ENCODE data around the gene CMC2.

GRCh38 chr16:81041696-81042095 is 35.0 kb upstream of the CMC2 start:
- TF ChIP-seq CTCF (IDR thresholded peaks at IDR 0.05; ENCODE audit: insufficient read depth, low read length, poor library complexity, severe bottlenecking) (no peak), EZH2phosphoT487 (conservative IDR thresholded peaks at IDR 0.05; ENCODE audit: low read length) (no peak)

Measured in SU-DHL-6 (cell line).